Osteocyte (in vitro differentiated cells): ENCODE measurements around the gene SLC25A41. TPM values are rescaled to one million over a fixed set of nuclear protein-coding genes. Genes with fewer than 3 reads are reported as not detected.

ENCODE experiments used
- DNase-seq: peaks from one replicate; pipeline ENCODE4 v3.0.0; 2021; ENCODE audit warnings: mixed read lengths; ENCODE audit not compliant: unreplicated experiment; ENCODE audit errors: extremely low spot score
- H3K27ac Mint-ChIP-seq: one replicate; pipeline ENCODE4 v1.8.0; 2021; ENCODE audit warnings: mild to moderate bottlenecking, mixed read lengths; ENCODE audit not compliant: unreplicated experiment
- H3K27me3 Mint-ChIP-seq: one replicate; pipeline ENCODE4 v1.8.0; 2021; ENCODE audit warnings: mixed read lengths; ENCODE audit not compliant: unreplicated experiment
- H3K36me3 Mint-ChIP-seq: one replicate; pipeline ENCODE4 v1.8.0; 2021; ENCODE audit warnings: mixed read lengths; ENCODE audit not compliant: unreplicated experiment
- H3K4me1 Mint-ChIP-seq: one replicate; pipeline ENCODE4 v1.8.0; 2021; ENCODE audit warnings: mixed read lengths; ENCODE audit not compliant: unreplicated experiment
- H3K4me3 Mint-ChIP-seq: one replicate; pipeline ENCODE4 v1.8.0; 2021; ENCODE audit warnings: mild to moderate bottlenecking, moderate library complexity, mixed read lengths; ENCODE audit not compliant: unreplicated experiment
- H3K9me3 Mint-ChIP-seq: one replicate; pipeline ENCODE4 v1.8.0; 2021; ENCODE audit warnings: mixed read lengths; ENCODE audit not compliant: unreplicated experiment
- CTCF ChIP-seq: fragments of 200-600 bp; sonication (generic); IDR thresholded peaks from 2 replicates; pipeline ENCODE4 v1.5.0; 2021; ENCODE audit warnings: antibody characterized with exemption, mild to moderate bottlenecking, moderate library complexity
- total RNA-seq: library from RNA; stranded (reverse); gene quantifications from 2 replicates; pipeline ENCODE4 v1.2.1, GENCODE V29; 2021

The SLC25A41 gene
- total RNA-seq, 1 donor from 2014 or later, result 0.27 TPM

- no peaks in the 10 kb centered on the region for H3K27me3 Mint-ChIP-seq
- no peak overlapping the region for H3K4me3 Mint-ChIP-seq
- H3K27ac Mint-ChIP-seq, result no peak overlapping the region
- peaks cover 32% of the 10 kb centered on the region for H3K36me3 Mint-ChIP-seq
- TF ChIP-seq CTCF, result no peak
- no peaks in the 10 kb centered on the region for H3K9me3 Mint-ChIP-seq
- no peaks in the 10 kb centered on the region for H3K4me1 Mint-ChIP-seq
- DNase-seq, result no peak
Measured at GRCh38 chr19:6416658-6417405, 16.7 kb downstream of the SLC25A41 start.

- H3K27ac Mint-ChIP-seq, result no peak overlapping the region
- H3K9me3 Mint-ChIP-seq, result no peaks in the 10 kb centered on the region
- no peaks in the 10 kb centered on the region for H3K4me1 Mint-ChIP-seq
- DNase-seq, result no peak
- no peak for TF ChIP-seq CTCF
- H3K4me3 Mint-ChIP-seq, result no peak overlapping the region
- peaks cover 28% of the 10 kb centered on the region for H3K36me3 Mint-ChIP-seq
- H3K27me3 Mint-ChIP-seq, result no peaks in the 10 kb centered on the region
Measured at GRCh38 chr19:6415591-6416190, 17.9 kb downstream of the SLC25A41 start.

- H3K4me3 Mint-ChIP-seq, result no peak overlapping the region
Measured at GRCh38 chr19:6414793-6415590, 18.6 kb downstream of the SLC25A41 start.

GRCh38 chr19:6413721-6414643 lies 19.6 kb downstream of the SLC25A41 start:
- Mint-ChIP-seq H3K9me3 (no peaks in the 10 kb centered on the region), H3K4me3 (no peak overlapping the region), H3K27ac (no peak overlapping the region), H3K36me3 (peaks cover 23% of the 10 kb centered on the region), H3K27me3 (no peaks in the 10 kb centered on the region), H3K4me1 (no peaks in the 10 kb centered on the region)
- no peak for TF ChIP-seq CTCF
- no peak for DNase-seq

More at GRCh38 chr19:6414793-6415590, 18.6 kb downstream of the SLC25A41 start:
- no peaks in the 10 kb centered on the region for H3K4me1 Mint-ChIP-seq
- H3K9me3 Mint-ChIP-seq, result no peaks in the 10 kb centered on the region
- DNase-seq, result no peak
- H3K36me3 Mint-ChIP-seq, result peaks cover 24% of the 10 kb centered on the region
- no peaks in the 10 kb centered on the region for H3K27me3 Mint-ChIP-seq
- H3K27ac Mint-ChIP-seq, result no peak overlapping the region
- TF ChIP-seq CTCF, result no peak
